Central memory CD8-positive, alpha-beta T cell (primary cell): ENCODE data around the gene SLC7A6OS.
"Not testable (repeated sequence)": the region's sequence is repeated elsewhere in the genome, so short reads cannot be mapped to it uniquely, and the experiment has no call there.

Source experiments
- ATAC-seq: fragments of 150-1000 bp; cut with Tn5 transposase; replicated peaks from 2 replicates; pipeline ENCODE4 v1.10.0; 2022; ENCODE audit warnings: mild to moderate bottlenecking, moderate FRiP score, moderate number of reproducible peaks; ENCODE audit not compliant: poor library complexity, severe bottlenecking; ENCODE audit errors: extremely low read depth
- DNase-seq, 2 donors: peaks; one replicate each; pipeline ENCODE4 v3.0.0; 2021; ENCODE audit warnings: low spot score in 2 of 2
- H3K27ac Mint-ChIP-seq: one replicate; pipeline ENCODE4 v1.8.0; 2022; ENCODE audit warnings: low read depth, mild to moderate bottlenecking, moderate library complexity, mixed read lengths
- H3K27me3 Mint-ChIP-seq: one replicate; pipeline ENCODE4 v1.8.0; 2022; ENCODE audit warnings: mixed read lengths
- H3K36me3 Mint-ChIP-seq: one replicate; pipeline ENCODE4 v1.8.0; 2022; ENCODE audit warnings: mild to moderate bottlenecking, moderate library complexity, mixed read lengths; ENCODE audit not compliant: insufficient read depth
- H3K4me1 Mint-ChIP-seq: one replicate; pipeline ENCODE4 v1.8.0; 2022; ENCODE audit warnings: mixed read lengths
- H3K4me3 Mint-ChIP-seq: one replicate; pipeline ENCODE4 v1.8.0; 2022; ENCODE audit warnings: mild to moderate bottlenecking, moderate library complexity, mixed read lengths
- H3K9me3 Mint-ChIP-seq: one replicate; pipeline ENCODE4 v1.8.0; 2022; ENCODE audit warnings: mixed read lengths

Gene SLC7A6OS

DNA sequence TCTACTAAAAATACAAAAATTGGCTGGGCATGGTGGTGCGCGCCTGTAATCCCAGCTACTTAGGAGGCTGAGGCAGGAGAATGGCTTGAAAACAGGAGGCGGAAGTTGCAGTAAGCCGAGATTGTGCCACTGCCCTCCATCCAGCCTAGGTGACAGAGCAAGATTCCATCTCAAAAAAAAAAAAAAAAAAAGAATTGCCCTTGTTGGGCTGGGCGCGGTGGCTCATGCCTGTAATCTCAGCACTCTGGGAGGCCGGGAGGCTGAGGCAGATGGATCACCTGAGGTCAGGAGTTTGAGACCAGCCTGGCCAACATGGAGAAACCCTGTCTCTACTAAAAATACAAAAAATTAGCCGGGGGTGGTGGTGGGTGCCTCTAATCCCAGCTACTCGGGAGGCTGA is 21.9 kb downstream of the SLC7A6OS start:
- ATAC-seq, DNase-seq, H3K27ac Mint-ChIP-seq, H3K27me3 Mint-ChIP-seq, H3K4me3 Mint-ChIP-seq, H3K9me3 Mint-ChIP-seq: not testable (repeated sequence)
- H3K36me3 Mint-ChIP-seq = peaks cover 20% of the 10 kb centered on the region
- peaks cover 72% of the 10 kb centered on the region for H3K4me1 Mint-ChIP-seq

DNA sequence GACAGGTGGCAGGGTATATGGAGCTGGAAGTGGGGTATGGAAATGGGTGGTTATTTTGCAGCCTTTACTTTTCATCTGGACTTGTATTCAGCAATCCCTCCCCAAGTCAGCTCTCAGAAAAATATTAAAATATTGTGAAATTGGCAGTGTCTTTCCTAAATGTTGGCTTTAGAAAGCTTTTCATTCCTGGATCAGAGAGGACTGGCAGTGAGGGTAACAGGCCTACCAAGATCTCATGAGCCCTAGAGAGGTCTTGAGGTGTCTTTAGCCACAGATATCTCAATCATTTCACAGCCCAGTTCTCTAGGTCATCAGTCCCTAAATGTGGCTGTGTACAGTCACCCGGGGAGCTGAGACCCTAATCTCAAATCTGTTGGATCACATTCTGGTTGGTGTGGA is 22.5 kb downstream of the SLC7A6OS start:
- Mint-ChIP-seq H3K27ac (peak overlapping the region; percentile 12), H3K4me1 (peaks cover 73% of the 10 kb centered on the region), H3K36me3 (peaks cover 19% of the 10 kb centered on the region), H3K9me3 (no peaks in the 10 kb centered on the region), H3K27me3 (no peaks in the 10 kb centered on the region), H3K4me3 (no peak overlapping the region)
- ATAC-seq = no peak
- no peak for DNase-seq

DNA sequence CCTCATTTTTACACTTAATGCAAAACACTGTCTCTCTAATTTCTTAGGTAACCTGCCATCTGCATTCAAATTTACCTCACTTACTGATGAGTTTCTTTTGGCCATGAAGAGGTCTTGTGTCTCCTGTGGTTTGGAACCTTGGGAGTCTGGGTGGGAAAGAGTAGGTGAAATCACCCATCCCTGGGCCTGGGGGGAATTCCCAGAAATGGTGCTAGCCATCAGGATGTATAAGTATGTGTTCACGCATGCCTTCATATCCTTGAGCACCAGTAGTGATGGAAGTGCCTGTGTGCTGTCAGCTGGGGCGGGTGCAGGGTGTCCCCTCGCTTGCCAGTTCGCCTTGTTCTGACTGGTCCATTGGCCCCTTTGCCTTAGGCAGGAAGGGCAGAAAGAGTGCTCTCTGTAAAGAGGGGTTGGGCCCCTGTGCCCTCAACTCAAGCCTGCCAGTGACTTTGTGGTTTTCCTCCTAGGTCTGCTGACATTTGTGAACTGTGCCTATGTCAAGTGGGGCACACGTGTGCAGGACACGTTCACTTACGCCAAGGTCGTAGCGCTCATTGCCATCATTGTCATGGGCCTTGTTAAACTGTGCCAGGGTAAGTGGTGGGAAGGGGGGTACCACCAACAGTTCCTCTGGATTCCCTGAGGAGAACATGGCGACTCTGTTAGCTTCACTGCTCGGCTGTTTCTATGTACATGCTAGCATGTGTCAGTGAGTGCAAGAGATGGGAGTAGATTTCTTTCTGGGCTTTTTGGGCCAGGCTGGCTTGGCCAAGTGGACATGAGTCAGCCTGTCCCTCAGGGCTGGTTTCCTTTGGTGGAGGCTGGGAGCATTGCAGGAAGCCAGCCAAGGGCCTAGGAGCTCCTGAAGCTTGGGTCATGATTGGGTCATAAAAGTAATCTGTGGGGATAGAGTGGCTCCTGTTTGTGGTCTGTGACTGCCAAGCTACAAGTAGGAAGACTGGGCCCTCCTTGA is 23.2 kb downstream of the SLC7A6OS start:
- Mint-ChIP-seq H3K4me3 (peak overlapping the region; percentile 40), H3K9me3 (no peaks in the 10 kb centered on the region), H3K36me3 (peaks cover 19% of the 10 kb centered on the region), H3K27ac (peak overlapping the region; percentile 12), H3K4me1 (peaks cover 78% of the 10 kb centered on the region), H3K27me3 (no peaks in the 10 kb centered on the region)
- ATAC-seq = no peak
- no peak for DNase-seq

DNA sequence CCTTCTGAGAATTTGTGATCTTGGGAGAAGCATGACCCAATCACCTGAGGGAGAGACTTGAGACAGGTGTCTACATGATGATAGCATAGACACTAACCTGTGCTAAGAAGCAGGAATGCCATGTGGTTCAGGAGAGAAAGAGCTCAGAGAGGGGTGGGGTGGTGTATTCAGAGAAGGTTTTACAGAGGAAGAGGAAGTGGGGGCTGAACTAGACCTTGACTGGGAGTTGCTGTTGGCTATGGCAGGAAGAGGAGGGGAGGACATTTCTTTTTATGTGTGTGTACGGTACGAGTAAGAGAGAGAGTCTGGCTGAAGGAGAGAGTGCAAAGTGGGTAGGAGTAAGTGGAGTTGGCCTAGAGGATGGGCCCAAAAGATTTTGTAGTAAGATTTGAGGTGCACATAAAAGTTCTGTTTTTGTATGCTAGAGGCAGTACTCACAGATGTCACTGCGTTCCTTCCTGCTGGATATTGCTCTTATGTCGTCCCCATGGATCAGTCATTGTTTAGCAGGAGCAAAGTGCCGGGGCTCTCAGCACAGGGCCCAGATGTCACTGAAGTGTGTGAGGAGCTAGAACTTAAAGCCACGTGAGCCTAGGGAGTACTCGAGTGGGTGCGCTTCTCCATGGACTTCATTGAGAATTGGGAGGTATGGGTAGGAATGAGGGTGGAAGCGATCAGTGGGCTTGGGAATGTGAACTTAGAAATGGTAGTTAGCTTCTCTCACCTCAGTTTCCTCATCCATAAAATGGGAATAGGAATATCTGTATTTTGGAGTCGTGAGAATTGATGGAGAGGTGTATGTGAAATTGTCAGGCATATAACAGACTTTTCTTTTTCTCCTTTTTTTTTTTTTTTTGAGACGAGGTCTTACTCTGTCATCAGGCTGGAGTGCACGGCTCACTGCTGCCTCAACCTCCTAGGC is 24.3 kb downstream of the SLC7A6OS start:
- DNase-seq = no peak
- peak; percentile 64 for ATAC-seq
- Mint-ChIP-seq H3K4me3 (peak overlapping the region; percentile 66), H3K4me1 (peaks cover 74% of the 10 kb centered on the region), H3K27ac (peak overlapping the region; percentile 74), H3K9me3 (no peaks in the 10 kb centered on the region), H3K27me3 (no peaks in the 10 kb centered on the region), H3K36me3 (peaks cover 22% of the 10 kb centered on the region)

DNA sequence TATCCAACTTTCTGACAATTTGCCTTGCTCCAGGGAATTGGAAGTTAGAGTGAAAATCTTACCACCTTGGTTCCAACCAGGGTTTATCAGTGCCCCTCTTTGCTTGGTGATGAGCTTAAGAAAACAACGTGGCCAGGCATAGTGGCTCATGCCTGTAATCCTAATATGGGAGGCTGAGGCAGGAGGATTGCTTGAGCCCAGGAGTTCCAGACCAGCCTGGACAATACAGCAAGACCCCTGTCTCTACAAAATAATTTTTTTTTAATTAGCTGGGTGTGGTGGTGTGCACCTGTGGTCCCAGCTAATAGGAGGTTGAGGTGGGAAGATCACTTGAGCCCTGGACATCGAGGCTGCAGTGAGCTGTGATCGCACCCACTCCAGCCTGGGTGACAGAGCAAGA is 25.1 kb downstream of the SLC7A6OS start:
- Mint-ChIP-seq H3K4me3 (peak overlapping the region; percentile 66), H3K4me1 (peaks cover 76% of the 10 kb centered on the region), H3K9me3 (no peaks in the 10 kb centered on the region), H3K27me3 (no peaks in the 10 kb centered on the region), H3K36me3 (peaks cover 21% of the 10 kb centered on the region), H3K27ac (peak overlapping the region; percentile 74)
- no peak for DNase-seq
- no peak for ATAC-seq

DNA sequence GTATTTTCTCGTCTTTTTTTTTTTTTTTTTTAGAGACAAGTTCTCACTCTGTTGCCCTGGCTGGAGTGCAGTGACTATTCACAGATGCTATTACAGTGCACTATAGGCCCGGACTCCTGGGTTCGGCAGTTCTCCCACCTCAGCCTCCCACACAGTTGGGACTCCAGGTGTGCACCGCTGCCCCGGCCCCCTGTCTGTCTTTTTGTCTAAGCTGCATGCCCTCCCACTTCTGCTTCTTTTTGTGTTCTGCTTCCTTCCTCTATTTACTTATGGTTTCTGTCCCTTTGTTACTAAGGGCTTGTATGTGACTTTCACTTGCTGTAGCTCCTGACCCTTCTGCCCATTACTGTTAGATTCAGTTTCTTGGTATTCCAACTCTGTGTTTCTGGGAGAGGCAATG is 25.9 kb downstream of the SLC7A6OS start:
- H3K27ac Mint-ChIP-seq = peak overlapping the region; percentile 92
- DNase-seq (no peak), ATAC-seq (peak; percentile 11)
- H3K4me3 Mint-ChIP-seq = peak overlapping the region; percentile 42
- H3K27me3 Mint-ChIP-seq = no peaks in the 10 kb centered on the region
- H3K9me3 Mint-ChIP-seq = no peaks in the 10 kb centered on the region
- H3K36me3 Mint-ChIP-seq = peaks cover 22% of the 10 kb centered on the region
- H3K4me1 Mint-ChIP-seq = peaks cover 71% of the 10 kb centered on the region

DNA sequence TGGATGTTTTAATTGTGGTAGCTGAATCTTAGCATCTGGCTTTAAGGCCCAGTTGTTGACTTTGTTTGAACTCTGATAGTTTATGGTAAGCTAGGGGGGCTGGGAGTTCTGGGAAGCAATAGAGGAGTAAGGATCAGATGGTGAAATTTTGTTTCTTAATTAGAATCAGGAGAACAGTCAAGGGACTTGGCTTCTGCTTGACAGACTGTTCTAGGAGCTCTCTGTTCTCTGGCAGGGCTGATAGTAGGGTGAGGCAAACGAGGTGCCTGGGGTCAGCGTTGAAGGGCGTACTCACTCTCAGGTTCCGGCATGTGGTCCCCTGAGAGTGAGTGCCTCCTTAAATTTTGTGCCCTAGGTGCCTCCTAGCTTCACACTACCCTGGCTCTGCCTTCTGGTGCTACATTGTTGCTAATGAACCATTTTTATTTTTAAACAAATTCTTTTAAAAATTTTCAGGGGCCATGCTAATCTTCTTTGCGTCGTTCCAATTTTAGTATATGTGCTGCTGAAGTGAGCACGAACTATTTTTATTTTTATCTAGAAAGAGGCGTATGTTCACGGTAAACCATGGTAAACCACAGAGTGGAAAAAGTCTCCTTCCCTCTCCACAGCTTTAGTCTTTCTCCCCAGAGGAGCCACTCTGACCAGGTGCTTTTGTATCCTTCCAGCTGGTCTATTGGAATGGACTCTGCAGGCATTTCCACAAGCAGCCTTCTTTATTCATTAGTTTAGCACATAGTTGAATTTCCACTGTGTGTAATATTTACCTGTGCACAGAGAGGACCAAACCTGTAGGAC is 26.7 kb downstream of the SLC7A6OS start:
- H3K4me1 Mint-ChIP-seq = peaks cover 66% of the 10 kb centered on the region
- no peaks in the 10 kb centered on the region for H3K27me3 Mint-ChIP-seq
- no peaks in the 10 kb centered on the region for H3K9me3 Mint-ChIP-seq
- H3K36me3 Mint-ChIP-seq = peaks cover 19% of the 10 kb centered on the region
- H3K4me3 Mint-ChIP-seq = peak overlapping the region; percentile 42
- ATAC-seq = no peak
- DNase-seq = no peak
- H3K27ac Mint-ChIP-seq = peak overlapping the region; percentile 92

DNA sequence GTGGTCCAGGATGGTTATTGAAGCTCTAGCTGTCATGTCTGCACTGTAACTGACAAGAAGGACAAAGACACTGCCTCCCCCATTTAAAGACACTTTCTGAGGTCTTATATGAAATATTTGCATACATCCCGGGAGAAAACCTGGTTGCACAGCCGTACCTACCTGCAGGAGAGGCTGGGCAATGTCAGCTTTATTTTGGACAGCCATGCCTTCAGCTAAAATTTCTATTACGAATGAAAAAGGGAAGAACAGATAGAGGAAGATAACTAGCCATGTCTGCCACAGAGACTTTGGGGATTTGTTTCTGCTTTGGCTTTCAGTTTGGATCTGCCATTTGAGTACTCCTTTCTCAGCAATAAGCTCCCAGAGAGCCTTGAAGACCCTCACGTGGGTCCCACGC is 27.4 kb downstream of the SLC7A6OS start:
- no peaks in the 10 kb centered on the region for H3K9me3 Mint-ChIP-seq
- H3K27me3 Mint-ChIP-seq = no peaks in the 10 kb centered on the region
- H3K4me1 Mint-ChIP-seq = peaks cover 66% of the 10 kb centered on the region
- H3K36me3 Mint-ChIP-seq = peaks cover 19% of the 10 kb centered on the region
- H3K27ac Mint-ChIP-seq = peak overlapping the region; percentile 92
- peak overlapping the region; percentile 42 for H3K4me3 Mint-ChIP-seq
- ATAC-seq (no peak), DNase-seq (no peak)

DNA sequence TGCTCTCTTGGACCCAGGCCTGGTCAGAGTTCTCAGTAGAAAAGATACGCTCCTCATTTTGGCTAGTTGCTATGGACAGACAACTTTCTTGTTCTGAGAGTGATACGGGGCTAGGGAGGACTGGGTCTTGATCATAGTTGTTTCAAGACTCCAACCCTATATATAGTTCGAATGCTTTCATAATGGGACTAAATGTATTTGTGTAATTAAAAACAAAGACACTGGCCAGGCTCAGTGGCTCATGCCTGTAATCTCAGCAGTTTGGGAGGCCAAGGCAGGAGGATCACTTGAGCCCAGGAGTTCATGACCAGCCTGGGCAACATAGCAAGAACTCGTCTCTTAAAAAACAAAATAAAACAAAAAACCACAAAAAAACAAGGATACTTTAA is 28.7 kb downstream of the SLC7A6OS start:
- ATAC-seq (no peak), DNase-seq (no peak)
- Mint-ChIP-seq H3K4me1 (peaks cover 56% of the 10 kb centered on the region), H3K4me3 (peak overlapping the region; percentile 41), H3K36me3 (peaks cover 16% of the 10 kb centered on the region), H3K27me3 (no peaks in the 10 kb centered on the region), H3K27ac (peak overlapping the region; percentile 47), H3K9me3 (no peaks in the 10 kb centered on the region)

DNA sequence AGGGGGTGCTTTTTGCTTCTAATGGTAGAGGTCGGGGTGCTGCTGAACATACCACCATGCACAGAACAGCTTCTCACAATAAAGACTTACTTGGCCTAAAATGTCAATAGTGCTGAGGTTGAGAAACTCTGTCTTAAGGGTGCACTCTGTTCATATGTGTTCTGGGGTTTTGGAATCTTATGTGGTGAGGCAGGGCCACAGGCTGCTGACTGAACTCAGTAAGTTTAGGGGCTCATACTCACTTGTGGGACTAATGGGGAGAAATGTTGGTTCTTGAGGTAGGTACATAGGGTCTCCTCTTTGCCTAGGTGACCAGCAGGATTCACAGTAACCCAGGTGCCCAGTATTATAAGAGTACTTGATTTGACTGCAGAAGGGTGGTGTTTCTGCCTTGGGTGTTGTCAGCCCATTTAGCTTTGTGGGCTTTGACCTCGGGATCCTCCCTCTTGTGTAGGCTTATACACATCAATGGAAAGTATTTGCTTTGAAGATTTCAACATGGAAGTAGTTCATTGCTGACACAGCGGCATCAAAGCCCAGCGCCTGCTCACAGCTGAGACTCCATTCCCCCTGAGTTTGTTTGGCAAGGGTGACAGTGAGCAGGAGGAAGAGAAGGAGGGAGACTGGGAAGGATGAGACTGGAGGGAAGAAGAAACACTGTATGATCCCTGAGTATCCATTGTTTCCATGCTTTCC is 29.2 kb downstream of the SLC7A6OS start:
- DNase-seq = no peak
- ATAC-seq = no peak
- peaks cover 17% of the 10 kb centered on the region for H3K36me3 Mint-ChIP-seq
- H3K9me3 Mint-ChIP-seq = no peaks in the 10 kb centered on the region
- peaks cover 50% of the 10 kb centered on the region for H3K4me1 Mint-ChIP-seq
- peak overlapping the region; percentile 41 for H3K4me3 Mint-ChIP-seq
- peak overlapping the region; percentile 47 for H3K27ac Mint-ChIP-seq
- no peaks in the 10 kb centered on the region for H3K27me3 Mint-ChIP-seq

DNA sequence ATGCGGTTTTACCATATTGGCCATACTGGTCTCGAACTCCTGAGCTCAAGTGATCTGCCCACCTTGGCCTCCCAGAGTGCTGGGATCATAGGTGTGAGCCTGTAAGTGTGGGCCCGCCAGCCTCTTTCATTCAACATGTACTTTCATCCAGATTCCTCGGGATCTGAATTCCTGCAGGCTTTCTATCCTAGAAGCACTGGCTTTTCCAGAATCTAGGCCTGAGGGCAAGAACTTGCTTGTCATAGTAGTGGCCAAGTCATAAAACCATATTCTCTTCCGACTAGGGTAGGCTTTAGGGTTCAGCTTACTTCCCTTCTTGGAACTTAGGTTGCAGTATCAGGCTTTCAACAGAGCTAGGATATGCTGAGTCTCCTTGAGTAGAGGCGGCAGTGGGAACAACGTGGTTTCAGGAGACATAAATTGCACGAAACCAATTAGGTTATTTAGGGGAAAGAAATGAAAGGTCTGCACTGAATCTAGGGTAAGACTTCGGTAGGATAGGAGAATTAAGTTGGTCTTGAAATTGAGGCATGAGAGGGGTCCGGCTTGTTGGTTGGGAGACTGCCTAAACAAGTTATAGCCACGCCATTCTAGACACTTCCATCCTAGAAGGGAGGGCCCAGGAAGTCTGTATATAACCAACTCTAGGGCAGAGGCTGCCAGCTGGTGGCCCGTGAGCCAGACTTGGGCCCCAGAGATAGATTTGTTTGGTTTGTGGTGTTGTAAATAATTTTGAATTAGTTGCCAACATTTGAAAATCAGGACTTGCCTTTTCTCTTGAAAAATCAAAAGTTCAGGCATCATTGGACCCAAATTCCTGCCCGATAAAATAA is 30.8 kb downstream of the SLC7A6OS start:
- Mint-ChIP-seq H3K36me3 (peaks cover 13% of the 10 kb centered on the region), H3K27ac (no peak overlapping the region), H3K9me3 (no peaks in the 10 kb centered on the region), H3K4me3 (no peak overlapping the region), H3K4me1 (peaks cover 54% of the 10 kb centered on the region), H3K27me3 (no peaks in the 10 kb centered on the region)
- ATAC-seq = no peak
- DNase-seq = no peak
